Stimulated activated CD8-positive, alpha-beta memory T cell treated with anti-CD3 and anti-CD28 coated beads, Interleukin-15, amount 100 ng/mL, for 1 hour (primary cell): ENCODE measurements around the gene RALGAPA1.
"Not testable (repeated sequence)": the region's sequence is repeated elsewhere in the genome, so short reads cannot be mapped to it uniquely, and the experiment has no call there.

Experiments
- DNase-seq: peaks from one replicate; pipeline ENCODE4 v3.0.0-alpha.2; 2020; ENCODE audit warnings: low read depth

The RALGAPA1 gene

DNA sequence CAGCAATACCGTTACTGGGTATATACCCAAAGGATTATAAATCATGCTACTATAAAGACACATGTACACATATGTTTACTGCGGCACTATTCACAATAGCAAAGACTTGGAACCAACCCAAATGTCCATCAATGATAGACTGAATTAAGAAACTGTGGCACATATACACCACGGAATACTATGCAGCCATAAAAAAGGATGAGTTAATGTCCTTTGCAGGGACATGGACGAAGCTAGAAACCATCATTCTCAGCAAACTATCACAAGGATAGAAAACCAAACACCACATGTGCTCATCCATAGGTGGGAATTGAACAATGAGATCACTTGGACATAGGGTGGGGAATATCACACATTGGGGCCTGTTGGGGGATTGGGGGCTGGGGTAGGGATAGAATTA, 187.1 kb downstream of the RALGAPA1 start:
- not testable (repeated sequence) for DNase-seq

DNA sequence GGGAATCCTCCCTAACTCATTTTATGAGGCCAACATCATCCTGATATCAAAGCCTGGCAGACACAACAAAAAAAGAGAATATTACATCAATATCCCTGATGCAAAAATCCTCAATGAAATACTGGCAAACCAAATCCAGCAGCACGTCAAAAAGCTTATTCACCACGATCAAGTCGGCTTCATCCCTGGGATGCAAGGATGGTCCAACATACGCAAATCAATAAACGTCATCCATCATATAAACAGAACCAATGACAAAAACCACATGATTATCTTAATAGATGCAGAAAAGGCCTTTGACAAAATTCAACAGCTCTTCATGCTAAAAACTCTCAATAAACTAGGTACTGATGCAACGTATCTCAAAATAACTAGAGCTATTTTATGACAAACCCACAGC, 189.1 kb downstream of the RALGAPA1 start:
- DNase-seq: not testable (repeated sequence)

DNA sequence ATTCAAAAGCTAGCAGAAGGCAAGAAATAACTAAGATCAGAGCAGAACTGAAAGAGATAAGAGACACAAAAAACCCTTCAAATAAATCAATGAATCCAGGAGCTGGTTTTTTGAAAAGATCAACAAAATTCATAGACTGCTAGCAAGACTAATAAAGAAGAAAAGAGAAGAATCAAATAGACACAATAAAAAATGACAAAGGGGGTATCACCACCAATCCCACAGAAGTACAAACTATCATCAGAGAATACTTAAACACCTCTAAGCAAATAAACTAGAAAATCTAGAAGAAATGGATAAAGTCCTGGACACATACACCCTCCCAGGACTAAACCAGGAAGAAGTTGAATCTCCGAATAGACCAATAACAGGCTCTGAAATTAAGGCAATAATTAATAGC, 189.6 kb downstream of the RALGAPA1 start:
- not testable (repeated sequence) for DNase-seq

DNA sequence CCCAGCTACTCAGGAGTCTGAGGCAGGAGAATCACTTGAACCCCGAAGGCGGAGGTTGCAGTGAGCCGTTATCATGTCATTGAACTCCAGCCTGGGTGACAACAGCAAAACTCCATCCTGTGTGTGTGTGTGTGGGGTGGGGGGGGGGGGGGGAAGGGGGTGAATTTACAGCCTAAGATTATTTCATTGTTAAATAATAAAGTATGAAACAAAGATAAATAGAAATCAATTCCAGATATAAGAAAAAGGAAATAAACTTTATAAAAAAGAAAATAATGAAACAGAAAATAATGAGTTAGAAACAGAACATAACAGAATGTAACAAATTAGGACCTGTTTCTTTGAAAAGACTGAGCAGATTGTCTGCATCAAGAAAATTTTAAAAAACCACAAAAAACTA, 191.6 kb downstream of the RALGAPA1 start:
- no peak for DNase-seq

DNA sequence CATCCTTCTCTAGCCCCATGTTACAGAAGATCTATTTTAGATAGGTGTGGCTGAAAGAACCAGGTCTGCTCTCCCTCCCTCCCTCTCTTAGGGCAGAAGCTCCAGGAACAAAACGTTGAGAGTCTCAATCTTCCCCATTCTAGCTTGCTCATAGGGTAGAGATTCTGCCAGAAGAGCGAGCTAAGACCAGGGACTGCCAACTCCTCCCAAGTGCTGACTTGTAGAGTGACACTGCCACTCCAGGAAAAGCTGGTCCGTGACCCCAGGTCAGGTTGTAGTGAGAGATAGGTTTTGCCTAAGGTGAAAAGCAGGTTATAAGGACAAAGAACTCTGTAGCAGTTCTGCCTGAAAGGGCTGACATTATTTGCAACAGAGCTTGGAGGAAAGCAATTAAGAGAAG, 201.7 kb downstream of the RALGAPA1 start:
- no peak for DNase-seq

DNA sequence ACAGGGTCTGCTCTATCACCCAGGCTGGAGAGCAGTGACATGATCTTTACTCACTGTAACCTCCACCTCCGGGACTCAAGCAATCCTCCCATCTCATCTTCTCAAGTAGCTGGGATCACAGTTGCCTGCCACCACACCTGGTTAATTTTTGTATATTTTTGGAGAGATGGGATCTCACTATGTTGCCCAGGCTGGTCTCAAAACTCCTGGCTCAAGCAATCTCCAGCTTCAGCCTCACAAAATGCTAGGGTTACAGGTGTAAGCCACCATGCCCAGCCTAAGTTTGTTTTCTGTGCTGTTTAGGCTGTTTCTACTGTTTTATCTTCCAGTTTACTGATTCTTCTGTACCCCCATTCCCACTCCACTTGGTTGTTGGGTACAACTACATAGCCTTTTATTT, 208.8 kb downstream of the RALGAPA1 start:
- no peak for DNase-seq

DNA sequence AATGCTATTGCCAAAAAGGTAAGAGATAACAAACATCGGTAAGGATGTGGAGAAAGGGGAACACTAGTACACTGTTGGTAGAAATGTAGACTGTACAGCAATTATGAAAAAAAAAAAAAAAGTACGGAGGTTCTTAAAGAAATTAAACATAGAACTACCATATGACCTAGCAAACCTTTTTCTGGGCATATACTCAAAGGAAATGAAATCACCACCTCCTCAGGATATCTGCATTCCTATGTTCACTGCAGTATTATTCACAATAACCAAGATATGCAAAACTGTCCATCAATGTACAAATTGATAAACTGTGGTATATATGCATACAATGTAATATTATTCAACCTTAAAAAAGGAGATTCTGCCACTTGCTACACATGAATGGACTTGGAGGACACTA, 214.5 kb downstream of the RALGAPA1 start:
- DNase-seq: no peak

DNA sequence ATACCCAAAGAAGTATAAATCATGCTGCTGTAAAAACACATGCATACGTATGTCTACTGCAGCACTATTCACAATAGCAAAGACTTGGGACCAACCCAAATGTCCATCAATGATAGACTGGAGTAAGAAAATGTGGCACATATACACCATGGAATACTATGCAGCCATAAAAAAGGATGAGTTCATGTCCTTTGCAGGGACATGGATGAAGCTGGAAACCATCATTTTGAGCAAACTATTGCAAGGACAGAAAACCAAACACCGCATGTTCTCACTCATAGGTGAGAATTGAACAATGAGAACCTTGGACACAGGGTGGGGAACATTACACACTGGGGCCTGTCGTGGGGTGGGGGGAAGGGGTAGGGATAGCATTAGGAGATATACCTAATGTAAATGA, 221.7 kb downstream of the RALGAPA1 start:
- not testable (repeated sequence) for DNase-seq

DNA sequence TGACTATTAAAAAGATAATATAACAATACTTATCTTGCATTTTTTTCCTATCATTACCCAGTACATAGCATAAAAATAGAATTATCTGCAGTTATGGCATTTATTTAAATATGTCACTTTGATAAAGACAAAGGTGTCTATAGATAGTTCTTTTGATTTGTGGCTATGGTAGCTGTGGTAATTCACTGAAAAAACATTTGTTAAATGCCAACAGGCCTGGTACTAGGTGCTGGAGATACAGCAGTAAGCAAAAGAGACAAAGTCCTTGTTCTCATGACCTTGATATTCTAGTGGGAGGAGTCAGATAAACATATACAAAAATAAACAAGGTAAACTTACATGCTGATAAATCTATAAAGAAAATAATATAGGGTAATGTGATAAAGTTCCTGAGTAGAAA, 230.5 kb downstream of the RALGAPA1 start:
- no peak for DNase-seq

DNA sequence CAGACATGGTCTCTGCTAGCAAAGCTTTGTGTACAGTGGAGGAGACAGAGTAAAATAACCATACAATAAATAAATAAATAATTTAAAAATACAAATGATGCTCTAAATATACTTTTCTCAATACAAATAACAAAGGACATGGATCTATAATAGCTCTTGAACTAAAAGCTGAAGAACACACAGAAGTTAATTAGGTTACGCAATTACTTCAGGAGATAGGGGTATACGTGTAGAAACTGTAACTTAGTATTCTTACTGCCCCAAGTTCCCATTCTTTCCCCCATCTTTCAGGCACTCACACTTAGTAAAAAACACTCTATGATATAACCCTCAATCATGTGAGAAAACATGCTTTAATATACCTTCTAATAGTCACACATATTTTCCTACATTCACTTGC, 231.0 kb downstream of the RALGAPA1 start:
- DNase-seq: no peak

DNA sequence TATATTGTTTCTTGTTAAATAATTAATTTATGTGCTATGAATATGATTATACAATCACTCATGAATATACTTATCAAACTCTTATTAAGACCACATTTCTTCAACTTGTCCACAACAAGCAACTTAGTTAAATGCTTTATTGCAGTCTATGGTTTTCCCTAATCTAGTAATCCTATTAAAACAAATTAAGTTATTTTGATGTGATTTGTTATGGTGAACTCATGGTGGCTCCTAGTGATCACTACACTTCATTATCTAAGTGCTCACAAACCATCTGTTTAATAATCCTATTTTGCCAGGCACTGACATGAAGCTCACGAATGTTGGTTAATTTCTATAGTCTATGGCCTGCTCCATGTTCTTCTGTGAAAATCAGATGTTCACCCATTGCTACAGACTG, 232.2 kb downstream of the RALGAPA1 start:
- no peak for DNase-seq

DNA sequence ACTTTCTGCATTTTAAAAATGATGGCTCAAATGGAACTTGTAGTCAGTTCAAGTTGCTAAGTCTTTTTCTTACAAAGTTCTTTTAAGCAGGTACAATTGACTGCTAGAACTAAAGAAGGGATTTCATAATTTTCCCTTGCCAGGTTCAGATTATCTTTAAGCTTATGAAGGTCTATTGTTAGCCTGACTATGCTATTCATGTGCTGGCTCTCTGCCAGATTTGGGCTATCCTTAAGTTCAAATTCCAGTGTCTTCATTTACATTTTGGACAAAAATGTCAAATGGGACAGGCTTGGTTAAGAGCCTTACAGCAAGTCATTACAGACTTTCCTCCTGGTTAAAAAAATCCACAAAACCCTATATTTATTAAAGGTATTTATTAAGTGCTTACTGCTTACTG, 232.8 kb downstream of the RALGAPA1 start:
- DNase-seq: no peak

DNA sequence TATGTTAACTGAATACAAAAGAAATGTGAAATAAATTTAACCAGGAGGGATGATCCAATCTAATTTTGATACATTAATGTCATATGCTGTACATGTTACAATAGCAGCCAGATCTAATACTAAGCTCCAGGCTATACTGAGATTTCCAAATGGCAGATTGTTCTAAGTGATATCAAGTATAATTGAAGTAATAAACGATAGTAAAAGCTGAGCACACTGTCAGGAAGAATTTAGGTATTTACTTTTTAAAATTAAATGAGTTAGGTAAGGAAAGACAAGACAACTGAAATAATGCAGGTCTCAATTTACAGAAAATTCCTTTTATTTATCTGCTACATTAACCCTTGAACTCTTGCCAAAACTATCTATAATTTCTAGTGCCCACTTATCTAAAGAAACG, 235.2 kb downstream of the RALGAPA1 start:
- no peak for DNase-seq

DNA sequence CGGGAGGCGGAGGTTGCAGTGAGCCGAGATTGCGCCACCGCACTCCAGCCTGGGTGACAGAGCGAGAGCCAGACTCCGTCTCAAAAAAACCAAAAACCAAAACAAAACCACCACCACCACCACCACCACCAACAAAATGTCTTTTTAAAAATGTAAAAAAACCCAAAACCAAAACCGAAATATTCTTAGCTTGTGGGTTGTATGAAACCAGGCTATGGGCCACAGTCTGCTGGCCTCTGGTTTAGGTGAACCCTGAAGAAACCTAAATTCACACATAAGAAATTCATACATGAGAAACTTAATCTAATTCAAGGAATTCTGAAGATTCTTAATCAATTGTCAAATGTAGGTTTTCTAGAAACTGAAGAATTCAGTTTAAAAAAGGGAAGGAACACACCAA, 237.5 kb downstream of the RALGAPA1 start:
- no peak for DNase-seq

DNA sequence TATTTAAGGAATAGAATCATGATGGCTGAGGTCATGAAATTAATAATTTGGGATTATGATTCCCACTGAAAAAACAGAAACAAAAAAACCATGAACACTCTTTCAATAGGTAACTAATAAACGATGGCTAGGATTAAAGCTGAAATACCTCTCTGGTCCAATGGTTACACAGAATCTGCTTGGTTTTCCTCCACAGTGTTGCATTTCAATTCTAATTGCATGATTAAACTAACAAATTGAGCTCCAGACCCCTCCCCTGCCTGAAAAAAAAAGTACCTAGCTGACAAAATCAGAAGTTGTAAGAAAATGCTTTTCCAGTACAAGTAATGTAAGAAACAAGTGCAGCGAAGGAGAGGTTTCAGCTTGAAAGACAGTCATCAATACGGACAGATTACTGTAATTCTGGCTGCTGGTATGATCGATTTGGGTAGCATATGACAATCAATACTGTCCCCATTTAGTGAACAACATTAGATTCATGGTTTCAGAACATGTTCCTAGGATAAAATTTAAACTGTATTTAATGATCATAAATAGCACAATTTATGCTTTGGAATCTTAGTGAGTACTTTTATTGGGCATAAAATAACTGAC, 243.1 kb downstream of the RALGAPA1 start:
- DNase-seq: no peak

DNA sequence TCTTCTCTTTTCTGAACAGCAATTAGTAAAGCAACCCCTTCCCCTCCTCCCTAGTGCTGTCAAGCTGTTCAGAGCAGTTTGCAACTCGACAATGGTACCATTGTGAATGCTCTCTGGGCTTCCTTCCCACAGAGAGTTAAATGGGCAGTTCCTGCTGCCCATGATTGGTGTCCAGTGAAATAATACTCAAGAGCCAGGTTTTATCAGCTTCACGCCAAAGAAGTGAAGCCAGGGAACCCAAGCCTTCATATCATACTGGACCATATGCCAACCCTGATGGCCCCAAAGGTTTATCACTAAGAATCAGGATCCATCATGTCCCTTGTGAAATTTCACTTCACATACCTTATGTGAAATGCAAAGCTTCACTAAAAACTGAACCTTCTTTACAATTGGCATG, 250.4 kb downstream of the RALGAPA1 start:
- DNase-seq: no peak

DNA sequence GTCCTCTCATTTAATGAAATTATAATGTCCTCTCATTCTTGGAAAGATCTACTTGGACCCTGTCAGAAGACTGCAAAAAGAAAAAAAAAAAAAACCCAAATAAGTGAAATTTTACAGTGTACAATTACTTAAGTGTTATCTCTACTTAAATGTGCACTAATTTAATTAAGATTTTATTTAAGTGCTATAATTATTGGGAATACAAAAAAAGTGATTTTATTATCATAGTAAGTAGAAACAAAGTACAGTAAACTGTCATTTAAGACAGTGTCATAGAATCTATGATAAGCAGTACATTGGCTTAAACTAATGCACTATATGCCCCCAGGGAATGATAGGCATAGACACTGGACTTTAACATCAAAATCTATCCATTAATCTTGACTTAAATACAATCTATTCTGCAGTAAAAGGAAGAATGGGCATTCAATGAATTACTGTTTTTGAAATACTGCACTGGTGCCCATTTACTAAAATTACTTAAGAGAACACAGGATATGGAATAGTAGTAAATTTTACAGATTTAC, 251.8 kb downstream of the RALGAPA1 start:
- no peak for DNase-seq

DNA sequence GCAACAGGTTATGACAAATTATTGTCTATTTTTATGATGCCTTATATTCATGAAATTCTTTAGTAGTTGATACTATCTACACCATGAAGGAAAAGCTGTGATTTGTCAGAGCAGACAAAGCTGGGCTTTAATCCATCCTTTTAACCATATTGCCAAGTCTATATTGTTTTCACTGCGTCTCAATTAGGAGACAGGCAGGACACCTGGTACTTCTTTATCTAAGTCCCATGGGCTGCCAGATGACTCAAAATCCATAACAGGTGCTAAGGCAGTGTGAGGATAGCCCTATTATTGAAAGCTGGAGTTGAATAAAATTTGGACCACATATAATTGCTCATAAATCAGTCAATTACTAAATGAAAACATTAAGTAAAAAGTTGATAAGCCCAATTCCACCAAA, 252.5 kb downstream of the RALGAPA1 start:
- no peak for DNase-seq

DNA sequence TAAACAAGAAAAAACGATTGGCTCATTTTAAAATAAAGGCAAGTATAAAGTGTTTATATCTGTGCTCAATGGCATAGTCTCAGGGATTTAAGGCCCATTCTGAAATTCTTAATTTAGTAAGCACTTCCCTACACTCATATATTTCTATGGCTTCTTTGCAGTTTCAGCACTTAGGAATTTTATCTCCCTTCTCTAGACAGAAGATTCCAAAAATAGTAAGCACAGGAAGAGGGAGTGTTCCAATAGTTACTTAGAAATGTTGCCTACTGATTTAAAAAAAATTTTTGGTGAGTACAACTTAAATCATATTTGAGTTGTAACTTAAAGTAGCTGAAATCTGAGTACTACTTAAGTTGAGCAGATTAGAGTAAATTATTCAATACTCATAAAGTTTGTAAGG, 255.3 kb downstream of the RALGAPA1 start:
- no peak for DNase-seq

DNA sequence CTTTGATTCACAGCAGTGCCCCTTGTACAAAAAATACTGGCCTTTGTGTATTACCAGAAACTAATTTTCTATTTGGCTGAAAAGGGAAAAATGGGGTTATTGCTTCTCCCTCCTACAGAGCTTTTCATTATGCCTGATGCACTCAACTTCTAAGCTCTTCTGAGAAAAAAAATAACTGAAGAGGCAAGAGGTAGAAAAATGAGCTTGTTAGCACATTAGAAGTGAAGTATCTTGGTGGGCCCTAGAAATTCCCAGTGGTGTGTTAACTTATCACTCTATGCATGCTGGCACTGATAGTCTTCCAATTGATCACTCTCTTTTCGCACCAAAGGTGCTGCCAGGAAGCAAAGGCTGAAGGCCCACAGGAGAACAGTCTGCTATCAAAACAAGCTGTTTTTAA, 258.0 kb downstream of the RALGAPA1 start:
- DNase-seq: no peak

DNA sequence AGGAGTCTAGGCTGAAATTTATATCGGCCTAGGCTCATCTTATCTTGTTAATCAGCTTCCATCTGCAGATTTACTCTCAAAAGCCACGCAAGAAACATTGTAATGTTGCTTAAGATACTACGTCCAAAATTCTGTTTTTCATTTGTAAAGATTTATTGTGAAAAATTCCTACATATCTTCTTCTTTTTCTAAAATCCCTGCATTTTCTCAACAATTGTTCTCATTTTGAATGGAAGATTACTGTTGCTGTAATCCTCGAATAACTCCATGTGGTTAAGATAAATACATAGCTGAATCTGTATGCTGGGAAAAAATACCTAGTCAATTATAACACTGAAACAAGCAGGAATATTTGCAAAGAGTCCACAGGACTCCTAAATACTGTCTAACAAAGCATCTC, 259.5 kb downstream of the RALGAPA1 start:
- DNase-seq: no peak

DNA sequence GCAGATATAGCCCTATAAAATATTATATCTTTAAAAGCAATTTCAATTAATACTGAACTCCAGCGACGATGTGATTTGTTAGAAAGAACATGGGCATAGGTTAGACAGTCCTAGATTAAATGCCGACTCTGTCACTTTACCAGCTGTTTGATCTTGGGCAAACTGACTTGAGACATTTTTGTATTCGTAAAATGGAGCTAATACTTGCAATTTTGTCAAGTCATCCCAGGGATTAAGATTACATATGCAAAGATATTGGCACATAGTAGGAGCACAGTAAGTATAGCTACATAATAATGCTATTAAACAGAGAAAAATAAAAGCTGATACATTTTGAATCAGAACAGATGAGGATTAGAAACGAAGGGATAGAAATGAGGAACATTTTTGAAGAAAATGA, 266.1 kb downstream of the RALGAPA1 start:
- no peak for DNase-seq

DNA sequence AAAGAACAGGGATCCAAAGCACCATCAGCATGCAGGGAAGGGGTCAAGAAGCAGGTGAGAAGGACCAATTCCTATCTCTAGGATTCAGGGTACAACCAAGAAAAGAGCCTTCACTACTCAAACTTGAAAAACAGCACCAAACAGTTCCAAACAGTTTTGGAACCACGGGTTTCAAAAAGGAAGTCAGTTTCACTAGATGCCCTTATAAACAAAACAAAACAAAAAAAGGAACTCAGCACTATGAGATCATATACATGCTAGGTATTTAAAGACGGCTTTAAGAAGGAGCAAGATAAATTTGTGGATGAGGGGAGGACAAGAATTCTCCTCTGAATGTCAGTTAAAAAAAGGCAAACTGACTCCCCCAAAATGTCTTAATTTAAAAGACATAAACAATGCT, 269.1 kb downstream of the RALGAPA1 start:
- no peak for DNase-seq

DNA sequence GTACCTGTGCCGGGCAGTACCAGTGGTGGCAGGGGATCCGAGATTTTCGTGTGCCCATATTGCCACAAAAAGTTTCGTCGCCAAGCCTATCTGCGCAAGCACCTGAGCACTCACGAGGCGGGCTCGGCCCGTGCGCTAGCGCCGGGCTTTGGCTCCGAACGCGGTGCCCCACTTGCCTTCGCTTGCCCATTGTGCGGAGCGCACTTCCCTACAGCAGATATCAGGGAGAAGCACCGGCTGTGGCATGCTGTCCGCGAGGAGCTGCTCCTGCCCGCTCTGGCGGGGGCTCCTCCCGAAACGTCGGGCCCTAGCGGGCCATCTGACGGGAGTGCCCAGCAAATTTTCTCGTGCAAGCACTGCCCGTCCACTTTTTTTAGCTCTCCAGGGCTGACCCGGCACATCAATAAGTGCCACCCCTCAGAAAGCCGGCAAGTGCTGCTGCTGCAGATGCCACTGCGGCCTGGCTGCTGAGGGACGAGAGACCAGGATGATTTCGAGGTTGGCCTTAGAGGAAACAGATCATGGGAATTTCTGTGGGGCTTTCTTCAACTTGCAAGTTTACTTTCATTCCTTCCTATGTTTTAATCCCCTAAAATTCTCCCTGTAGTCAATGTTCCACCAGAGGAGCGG, 273.5 kb downstream of the RALGAPA1 start:
- DNase-seq: no peak
